Endothelial cell of umbilical vein (primary cell): ENCODE measurements around the gene TLR9.

Experiments used
- CTCF ChIP-seq, 2 donors: IDR thresholded peaks; 1 replicate in 1 of 2; 2 replicates in 1 of 2; pipeline ENCODE4 v1.5.1; 2011; ENCODE audit warnings: low read length in 2 of 2, mild to moderate bottlenecking in 2 of 2, moderate library complexity in 2 of 2, control low read depth in 1 of 2, inconsistent platforms in 1 of 2, low read depth in 1 of 2; ENCODE audit not compliant: insufficient read depth in 1 of 2; ENCODE audit errors: extremely low read depth in 1 of 2
- POLR2A ChIP-seq: IDR thresholded peaks from 2 replicates; pipeline ENCODE4 v1.6.1; 2012; ENCODE audit warnings: low read depth, mild to moderate bottlenecking, control low read depth, low read length

GRCh38 chr3:52200981-52201679 is 24.3 kb downstream of the TLR9 start:
- TF ChIP-seq CTCF (IDR thresholded peaks at IDR 0.05; ENCODE audit: extremely low read depth in 1 of 2, insufficient read depth in 1 of 2, low read depth in 1 of 2, low read length in 2 of 2), result no peak
- TF ChIP-seq POLR2A, result no peak
